ENCODE data around the gene ADAMTSL3.

DNA sequence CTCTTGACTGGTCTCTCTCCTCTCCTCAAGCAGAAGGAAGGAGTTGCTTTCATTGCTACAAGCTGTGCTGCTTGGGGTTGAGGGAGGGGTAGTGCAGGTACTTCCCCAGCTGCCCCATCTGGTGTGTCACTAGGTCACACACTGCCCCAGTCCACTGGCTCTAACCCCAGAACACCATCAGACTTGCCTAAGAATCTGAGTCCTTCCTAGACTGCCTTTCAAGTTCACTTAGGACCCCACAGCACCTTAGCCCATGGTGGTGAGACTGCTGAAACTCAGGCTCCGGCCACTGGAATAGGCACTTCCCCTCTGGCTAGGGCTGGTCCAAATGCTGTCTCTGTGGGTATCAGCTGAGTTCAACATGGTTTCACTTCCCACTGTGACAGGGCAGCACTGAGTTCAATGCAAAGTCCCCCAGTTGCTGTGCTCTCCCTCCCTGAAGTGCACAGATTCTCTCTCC is 301.9 kb downstream of the ADAMTSL3 start:
- no peak for TF ChIP-seq CREB1 (CRISPR knock-in tag; IDR thresholded peaks at IDR 0.05; ENCODE audit: low read depth)
- TF ChIP-seq, protein P1, sequence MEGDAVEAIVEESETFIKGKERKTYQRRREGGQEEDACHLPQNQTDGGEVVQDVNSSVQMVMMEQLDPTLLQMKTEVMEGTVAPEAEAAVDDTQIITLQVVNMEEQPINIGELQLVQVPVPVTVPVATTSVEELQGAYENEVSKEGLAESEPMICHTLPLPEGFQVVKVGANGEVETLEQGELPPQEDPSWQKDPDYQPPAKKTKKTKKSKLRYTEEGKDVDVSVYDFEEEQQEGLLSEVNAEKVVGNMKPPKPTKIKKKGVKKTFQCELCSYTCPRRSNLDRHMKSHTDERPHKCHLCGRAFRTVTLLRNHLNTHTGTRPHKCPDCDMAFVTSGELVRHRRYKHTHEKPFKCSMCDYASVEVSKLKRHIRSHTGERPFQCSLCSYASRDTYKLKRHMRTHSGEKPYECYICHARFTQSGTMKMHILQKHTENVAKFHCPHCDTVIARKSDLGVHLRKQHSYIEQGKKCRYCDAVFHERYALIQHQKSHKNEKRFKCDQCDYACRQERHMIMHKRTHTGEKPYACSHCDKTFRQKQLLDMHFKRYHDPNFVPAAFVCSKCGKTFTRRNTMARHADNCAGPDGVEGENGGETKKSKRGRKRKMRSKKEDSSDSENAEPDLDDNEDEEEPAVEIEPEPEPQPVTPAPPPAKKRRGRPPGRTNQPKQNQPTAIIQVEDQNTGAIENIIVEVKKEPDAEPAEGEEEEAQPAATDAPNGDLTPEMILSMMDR (conservative IDR thresholded peaks at IDR 0.05; ENCODE audit: low read depth in 2 of 2): no peak
- TF ChIP-seq JUNB (IDR thresholded peaks at IDR 0.05; ENCODE audit: unreplicated experiment): no peak
- TF ChIP-seq POLR2AphosphoS5 (IDR thresholded peaks at IDR 0.05; ENCODE audit: low read depth): no peak
- TF ChIP-seq EZH2 (IDR thresholded peaks at IDR 0.05; ENCODE audit: low read depth, unreplicated experiment): no peak
- no peak for TF ChIP-seq STAT1 (IDR thresholded peaks at IDR 0.05; ENCODE audit: unreplicated experiment)
- no peak for TF ChIP-seq EZH2phosphoT487 (IDR thresholded peaks at IDR 0.05; ENCODE audit: unreplicated experiment)
- no peak for TF ChIP-seq NANOG (IDR thresholded peaks at IDR 0.05; ENCODE audit: borderline replicate concordance)
- TF ChIP-seq, protein P2, sequence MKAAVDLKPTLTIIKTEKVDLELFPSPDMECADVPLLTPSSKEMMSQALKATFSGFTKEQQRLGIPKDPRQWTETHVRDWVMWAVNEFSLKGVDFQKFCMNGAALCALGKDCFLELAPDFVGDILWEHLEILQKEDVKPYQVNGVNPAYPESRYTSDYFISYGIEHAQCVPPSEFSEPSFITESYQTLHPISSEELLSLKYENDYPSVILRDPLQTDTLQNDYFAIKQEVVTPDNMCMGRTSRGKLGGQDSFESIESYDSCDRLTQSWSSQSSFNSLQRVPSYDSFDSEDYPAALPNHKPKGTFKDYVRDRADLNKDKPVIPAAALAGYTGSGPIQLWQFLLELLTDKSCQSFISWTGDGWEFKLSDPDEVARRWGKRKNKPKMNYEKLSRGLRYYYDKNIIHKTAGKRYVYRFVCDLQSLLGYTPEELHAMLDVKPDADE (IDR thresholded peaks at IDR 0.05): no peak
